22Rv1 (cell line): ENCODE results near the gene FOXJ2.

Source experiments
- H3K27ac ChIP-seq: fragments of 450-650 bp; 2 replicates; pipeline ENCODE4 v1.5.1; 2017
- CTCF ChIP-seq: fragments of 450-650 bp; IDR thresholded peaks from 2 replicates; pipeline ENCODE4 v1.5.1; 2017; ENCODE audit warnings: mild to moderate bottlenecking
- ZFX ChIP-seq: fragments of 450-650 bp; IDR thresholded peaks from 2 replicates; pipeline ENCODE4 v1.6.1; 2017; ENCODE audit warnings: antibody characterized with exemption, borderline replicate concordance

FOXJ2 gene

GRCh38 chr12:8045952-8046944 lies 13.7 kb downstream of the FOXJ2 start:
- no peak overlapping the region for H3K27ac ChIP-seq
- peak; percentile 99 for TF ChIP-seq CTCF
- TF ChIP-seq ZFX: no peak

- TF ChIP-seq CTCF (no peak), ZFX (no peak)
- no peak overlapping the region for H3K27ac ChIP-seq
These were observed 15.3 kb downstream of the FOXJ2 start for GRCh38 chr12:8047842-8048241.

GRCh38 chr12:8048906-8049305 lies 16.4 kb downstream of the FOXJ2 start:
- TF ChIP-seq ZFX: no peak
- no peak for TF ChIP-seq CTCF
- H3K27ac ChIP-seq: no peak overlapping the region

GRCh38 chr12:8050600-8051250 lies 18.2 kb downstream of the FOXJ2 start:
- no peak for TF ChIP-seq CTCF
- no peak overlapping the region for H3K27ac ChIP-seq

- no peak overlapping the region for H3K27ac ChIP-seq
- no peak for TF ChIP-seq ZFX
- no peak for TF ChIP-seq CTCF
These were observed 20.2 kb downstream of the FOXJ2 start for GRCh38 chr12:8052679-8053078.

- no peak overlapping the region for H3K27ac ChIP-seq
- TF ChIP-seq ZFX: no peak
- no peak for TF ChIP-seq CTCF
These were observed 22.3 kb downstream of the FOXJ2 start for GRCh38 chr12:8054816-8055215.

- TF ChIP-seq ZFX (no peak), CTCF (no peak)
- H3K27ac ChIP-seq: no peak overlapping the region
These were observed 24.8 kb downstream of the FOXJ2 start for GRCh38 chr12:8057306-8057705.
